ENCODE data around the gene PYGM.

Gene PYGM

DNA sequence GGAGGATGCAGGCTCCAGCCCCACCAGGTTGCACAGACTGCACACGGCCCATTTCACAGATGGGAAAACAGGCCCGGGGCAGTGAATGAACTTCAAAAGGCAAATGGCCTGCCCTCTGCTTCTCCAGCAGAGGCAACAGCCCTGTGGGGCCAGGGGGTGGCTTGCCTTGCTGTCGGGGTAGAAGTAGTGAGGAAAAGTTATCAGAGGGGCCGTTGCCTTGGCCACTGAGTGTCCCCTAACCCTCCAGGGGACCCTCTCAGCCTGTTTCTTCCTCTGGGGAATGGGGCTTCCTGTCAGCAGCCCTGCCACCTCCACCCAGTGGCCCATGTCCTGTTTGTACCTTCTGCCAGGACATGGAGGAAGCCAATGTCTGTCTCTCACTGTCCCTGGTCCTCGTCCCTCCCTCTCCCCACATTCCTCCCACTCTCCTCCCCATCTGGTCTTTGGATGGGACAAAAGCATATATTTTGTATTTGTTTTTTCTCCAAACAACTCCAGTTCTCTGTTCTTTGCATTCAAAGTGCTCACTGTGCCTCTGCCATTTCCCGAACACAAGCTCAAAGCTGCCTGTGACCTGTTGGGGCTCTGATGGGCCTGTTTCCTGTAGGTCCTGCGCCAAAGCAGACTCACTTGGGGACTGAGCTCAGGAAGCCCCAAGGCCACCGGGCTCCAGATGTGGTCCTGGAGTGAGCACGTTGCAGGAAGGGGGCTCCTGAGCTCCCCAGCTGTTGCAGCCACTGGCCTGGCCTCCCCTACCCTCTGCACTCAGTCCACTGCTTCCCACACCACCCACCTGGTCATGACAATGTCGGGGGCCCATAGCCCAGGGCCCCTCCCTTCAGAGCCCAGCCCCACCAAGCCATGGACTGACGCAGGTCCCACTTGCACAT, 33.7 kb upstream of the PYGM start:
- in situ Hi-C loops (cut with HindIII; ENCODE audit: low pct_ligation_motif_present, low pct_unique_long_range_greater_than_20kb, low sequenced_read_pairs): no loop called here
- DNase-seq: no peak

DNA sequence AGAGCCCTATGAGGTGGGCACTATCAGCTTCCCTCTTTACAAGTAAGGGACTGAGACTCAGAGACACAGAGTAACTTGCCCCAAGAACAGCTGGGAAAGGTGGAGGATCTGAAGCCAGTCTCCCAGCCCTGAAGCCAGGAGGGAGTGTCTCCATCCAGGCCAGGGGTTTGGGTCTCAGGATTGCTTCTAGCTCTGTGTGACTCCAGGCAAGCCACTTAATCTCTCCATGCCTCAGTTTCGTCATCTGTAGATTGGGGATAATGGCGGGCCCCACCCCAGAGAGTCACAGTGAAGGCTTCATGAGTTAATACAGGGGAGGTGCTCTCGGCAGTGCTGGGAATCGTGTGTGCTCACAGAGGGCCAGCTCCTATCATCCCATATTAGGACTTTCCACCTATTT, 32.7 kb upstream of the PYGM start:
- DNase-seq: no peak
- in situ Hi-C loops (cut with HindIII; ENCODE audit: low pct_ligation_motif_present, low pct_unique_long_range_greater_than_20kb, low sequenced_read_pairs): no loop called here

DNA sequence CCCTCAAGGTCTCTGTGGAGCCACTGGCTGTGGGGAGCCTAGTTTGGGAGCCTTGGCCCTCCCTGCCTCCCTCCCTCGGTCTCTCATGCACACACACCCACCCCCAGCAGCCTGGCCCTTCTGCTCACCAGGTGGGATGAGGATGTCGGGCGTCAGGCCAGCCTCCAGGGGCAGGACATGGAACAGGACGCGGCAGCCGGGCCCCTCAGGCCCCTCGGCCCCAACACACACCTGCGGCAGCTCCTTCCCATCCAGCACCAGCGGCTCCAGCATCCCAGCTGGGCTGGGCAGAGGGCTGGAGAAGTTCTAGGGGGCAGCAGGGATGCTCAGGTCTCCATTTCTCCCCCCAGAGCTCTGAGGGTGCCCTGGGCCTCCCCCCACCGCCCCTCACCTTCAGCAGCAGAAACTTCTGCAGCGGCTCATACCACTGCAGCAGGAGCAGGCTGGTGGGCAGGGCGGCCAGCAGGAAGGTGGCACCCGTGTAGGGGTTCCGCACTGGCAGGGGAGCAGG, 32.1 kb upstream of the PYGM start:
- no peak for DNase-seq
- in situ Hi-C loops (cut with HindIII; ENCODE audit: low pct_ligation_motif_present, low pct_unique_long_range_greater_than_20kb, low sequenced_read_pairs): no loop called here

DNA sequence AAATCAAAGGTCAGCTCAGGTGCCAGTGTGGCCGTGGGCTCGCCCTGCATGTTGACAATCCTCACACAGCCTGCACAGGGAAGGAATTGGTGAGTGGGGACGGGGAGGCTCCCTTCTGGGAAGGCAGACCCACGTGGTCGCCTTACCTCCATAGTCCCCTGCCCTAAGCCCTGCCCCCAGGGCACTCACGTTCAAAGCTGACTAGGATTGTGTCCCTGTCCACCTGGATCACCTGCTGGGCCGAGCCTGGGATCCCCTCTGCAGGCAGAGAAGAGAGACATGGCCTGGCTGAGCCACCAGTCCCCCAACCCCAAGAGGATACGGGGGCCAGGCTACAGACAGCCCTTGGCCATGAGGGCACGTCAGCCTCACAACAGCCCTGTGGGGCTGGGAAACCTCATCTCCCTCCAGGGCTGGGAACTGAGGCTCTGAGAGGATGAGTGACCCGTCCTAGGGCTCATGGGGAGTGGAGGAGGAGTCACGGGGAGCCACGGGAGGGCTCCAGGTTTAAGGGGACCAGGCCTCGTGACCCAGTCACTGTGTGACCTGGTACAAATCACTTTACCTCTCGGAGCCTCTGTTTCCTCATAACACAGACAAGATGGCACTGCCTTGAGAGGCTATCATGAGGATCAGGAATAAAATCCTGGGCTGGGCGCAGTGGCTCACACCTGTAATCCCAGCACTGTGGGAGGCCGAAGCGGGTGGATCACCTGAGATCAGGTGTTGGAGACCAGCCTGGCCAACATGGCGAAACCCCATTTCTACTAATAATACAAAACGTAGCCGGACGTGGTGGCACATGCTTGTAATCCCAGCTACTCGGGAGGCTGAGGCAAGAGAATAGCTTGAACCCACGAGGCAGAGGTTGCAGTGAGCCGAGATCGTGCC, 30.7 kb upstream of the PYGM start:
- no peak for DNase-seq
- in situ Hi-C loops (cut with HindIII; ENCODE audit: low pct_ligation_motif_present, low pct_unique_long_range_greater_than_20kb, low sequenced_read_pairs): no loop called here

DNA sequence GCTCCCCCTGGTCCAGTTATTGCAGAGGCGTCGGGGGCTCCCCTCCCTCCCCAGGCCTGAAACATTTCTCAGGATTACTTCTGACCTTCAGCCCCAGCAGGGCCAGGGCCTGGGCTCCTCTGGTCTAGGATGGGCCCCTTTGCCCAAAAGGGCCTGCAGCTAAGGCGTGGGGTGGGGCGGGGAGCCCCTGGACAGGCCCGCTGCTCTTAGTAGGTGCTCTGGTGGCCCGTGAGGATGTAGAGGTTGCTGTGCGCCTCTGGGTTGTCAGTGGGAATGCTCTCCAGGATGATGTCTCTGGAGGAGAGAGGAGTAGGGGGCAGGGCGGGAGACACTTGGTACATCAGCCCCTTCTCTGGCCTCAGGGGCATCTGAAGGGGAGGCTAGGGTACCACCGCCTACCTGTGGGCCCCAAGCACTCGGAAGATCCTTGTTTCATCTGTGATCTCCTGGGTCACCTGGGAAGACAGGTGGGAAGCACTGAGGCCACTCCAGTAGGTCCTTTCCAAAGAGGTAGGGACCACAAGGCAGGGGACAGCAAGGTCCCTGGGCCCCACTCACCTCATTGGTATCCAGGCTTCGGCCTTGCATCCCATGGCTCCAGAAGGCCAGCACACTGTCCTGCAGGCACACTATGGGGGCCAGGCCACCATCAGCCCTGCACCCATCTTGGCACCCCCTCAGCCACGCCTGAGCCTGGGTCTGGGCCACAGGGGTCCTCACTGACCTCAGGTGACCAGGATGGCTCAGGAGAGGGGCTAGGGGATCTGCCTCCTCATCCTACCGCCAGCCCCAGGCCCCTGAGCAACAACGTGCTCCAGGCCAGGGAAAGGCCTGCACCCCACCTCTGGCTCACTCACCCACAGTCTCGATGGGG, 29.8 kb upstream of the PYGM start:
- in situ Hi-C loops (cut with HindIII; ENCODE audit: low pct_ligation_motif_present, low pct_unique_long_range_greater_than_20kb, low sequenced_read_pairs): no loop called here
- DNase-seq: no peak

DNA sequence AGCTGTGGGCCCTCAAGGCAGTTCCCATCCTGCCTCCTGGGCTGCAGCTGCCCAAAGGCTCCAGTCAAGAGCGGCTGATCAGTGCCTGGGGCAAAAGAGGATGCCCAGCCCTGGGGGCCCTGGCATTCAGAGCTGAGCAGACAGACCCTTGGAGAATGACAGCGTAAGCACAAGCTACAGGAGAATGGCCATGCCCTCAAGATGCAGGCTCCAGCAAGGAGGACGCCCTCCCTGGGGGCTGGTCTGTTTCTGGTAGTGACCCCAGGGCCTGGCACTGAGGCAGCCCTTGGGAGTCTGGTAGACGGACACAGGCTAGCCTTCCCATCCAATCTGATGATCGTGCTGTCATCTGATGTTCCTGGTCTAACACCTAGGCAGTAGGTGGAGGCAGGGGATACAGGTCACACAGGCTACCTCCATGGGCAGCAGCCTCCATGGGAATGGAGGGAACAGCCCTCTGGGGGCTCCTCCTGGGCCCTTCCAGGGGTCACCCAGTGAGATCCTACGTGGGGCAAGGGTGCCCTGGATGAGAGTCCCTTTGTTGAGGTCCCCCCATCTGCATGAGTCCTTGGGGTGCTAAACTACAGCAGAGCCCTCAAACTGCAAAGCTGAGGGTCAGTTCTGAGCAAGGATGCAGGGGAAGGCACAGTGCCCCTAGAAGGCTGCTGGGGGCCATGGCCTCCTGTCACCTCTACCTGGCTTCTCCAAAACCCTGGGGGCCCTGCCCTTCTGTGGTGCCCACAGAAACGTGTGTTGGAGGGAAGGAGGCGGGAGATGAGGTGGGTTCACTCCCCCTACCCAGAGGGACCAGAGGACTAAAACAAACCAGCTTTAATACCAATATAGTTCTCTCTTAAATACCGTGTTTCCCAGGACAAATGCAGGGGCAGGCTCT, 28.8 kb upstream of the PYGM start:
- in situ Hi-C loops (cut with HindIII; ENCODE audit: low pct_ligation_motif_present, low pct_unique_long_range_greater_than_20kb, low sequenced_read_pairs): no loop called here
- no peak for DNase-seq

DNA sequence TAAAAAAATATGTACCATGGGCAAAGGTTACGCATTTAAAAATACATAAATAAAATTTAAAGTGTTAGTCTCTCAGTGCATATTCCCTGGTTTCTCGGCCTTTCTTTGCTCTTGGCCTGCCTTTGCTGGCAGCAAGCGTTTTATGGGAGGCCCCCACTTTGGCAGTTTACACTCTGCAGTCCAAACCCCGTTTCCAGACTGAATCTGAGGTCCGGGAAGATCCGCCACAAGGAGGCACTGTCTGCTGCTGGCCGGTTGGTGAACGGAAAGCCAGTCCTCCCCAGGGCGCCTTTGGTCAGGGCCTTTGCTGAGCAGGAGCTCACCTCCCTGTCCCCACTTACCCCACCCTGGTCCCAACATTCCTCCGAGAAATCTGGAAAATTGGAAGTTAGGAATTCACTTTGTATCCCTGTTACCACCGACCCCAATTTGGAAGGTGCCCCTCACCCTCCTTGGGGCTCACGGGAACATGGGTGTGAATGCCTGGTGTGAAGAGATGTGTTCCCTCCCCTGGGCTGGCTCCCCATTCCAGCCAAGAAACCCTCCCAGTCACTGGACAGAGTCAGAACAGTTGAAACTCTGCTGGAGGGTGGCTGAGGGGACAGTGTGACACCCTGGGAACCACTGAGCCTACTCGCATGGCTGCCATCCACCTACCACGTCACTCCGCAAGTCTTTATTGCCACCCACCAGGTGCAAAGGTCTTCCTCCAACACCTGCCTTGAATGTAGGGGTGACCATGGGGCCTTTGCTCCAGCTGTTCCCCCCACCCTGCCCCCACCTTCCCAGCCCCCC, 27.9 kb upstream of the PYGM start:
- peak; percentile 57 for DNase-seq

DNA sequence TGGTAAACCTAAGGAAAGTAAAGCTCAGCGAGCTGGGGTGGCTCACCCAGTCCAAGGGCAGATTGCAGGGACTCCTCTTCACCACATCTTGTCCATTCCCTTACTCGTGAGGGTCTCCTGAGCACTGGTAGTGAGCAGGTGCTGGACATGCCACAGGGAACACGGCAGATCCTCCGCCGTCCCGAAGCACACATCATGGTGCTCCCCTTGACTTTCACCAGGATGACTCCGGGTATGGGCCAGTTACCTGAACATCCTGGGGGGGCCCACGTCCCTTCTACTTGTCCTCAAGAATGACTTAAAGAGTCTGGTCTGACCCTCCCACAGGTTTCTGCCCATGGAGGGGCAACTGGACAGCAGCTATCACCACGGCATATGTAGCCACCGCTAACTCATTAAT, 26.5 kb upstream of the PYGM start:
- in situ Hi-C loops (cut with HindIII; ENCODE audit: low pct_ligation_motif_present, low pct_unique_long_range_greater_than_20kb, low sequenced_read_pairs): no loop called here
- DNase-seq: no peak

More for the DNA sequence above, 27.9 kb upstream of the PYGM start:
- in situ Hi-C loops (cut with HindIII; ENCODE audit: low pct_ligation_motif_present, low pct_unique_long_range_greater_than_20kb, low sequenced_read_pairs): no loop called here

DNA sequence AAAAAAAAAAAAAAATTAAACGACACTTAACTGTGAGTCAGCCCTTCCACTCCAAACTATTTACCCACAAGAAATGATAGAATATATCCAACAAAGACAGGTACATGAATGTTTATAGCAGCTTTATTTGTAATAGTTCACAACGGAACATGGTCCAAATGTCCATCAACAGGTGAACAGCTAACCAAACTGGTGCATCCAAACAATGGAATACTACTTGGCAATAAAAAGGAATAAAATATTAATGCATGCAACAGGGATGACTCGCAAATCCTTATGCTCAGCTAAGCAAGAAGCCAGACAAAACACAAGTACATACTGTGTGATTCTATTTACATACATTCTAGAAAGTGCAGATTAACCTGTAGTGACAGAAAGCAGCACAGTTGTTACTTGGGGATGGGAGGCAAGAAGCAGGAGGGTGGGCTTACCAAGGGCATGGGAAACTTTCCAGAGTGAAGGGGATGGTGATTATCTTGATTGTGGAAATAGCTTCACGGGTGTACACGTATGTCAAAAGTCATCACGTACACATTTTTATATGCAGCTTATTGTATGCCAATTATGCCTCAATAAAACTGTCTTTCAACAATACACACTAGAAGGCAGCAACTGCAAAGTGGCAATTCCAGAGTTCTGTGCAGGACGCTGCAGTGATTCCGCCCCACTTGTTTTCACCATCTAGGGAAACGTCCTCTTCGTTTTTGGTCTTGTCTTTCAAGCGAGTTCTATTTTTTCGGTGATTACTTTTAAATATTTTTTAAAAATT, 25.2 kb upstream of the PYGM start:
- DNase-seq: no peak
- in situ Hi-C loops (cut with HindIII; ENCODE audit: low pct_ligation_motif_present, low pct_unique_long_range_greater_than_20kb, low sequenced_read_pairs): no loop called here

DNA sequence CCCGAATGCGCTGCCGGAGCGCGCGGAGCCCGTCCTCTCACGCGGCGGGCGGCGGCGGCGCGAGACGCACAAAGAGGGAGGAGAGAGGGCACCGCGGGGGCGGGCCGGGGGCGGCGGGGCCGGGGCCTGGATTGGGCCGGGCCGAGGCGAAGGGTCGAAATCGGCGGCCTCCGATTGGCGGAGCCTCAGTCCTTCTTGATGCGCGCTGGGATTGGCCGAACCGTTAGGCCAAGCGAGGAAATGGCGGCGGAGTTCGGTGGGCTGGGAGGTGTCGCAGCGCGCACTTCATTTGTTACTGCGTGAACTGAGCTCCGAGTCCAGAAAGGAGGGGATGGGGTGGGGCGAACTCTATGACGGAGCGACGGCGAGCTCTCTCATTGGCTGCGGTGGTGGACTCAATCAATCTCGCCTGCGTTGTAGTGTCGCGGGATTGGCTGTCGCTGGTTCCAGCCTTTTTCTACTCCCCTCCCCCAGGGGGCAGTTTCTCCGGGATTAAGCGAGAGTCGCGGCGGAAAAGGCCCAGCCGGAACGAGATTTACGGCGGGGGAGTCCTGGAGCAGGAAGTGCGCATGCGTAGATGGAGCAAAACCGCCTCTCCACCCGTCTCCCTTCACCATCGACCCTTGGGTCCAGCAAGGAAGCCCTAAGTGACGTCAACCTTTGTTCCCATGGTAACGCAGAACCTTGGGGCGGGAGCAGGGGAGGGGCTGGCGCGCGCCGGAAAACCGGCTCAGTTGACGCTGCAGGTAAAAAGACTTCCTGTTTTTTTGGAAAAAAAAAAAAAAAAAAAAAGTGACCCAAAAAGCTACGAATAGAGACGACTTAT, 18.9 kb upstream of the PYGM start, which contains the start of gene SF1:
SF1 (minus strand) TSS at position 70 of the 826 bp plus-strand sequence. CDS start 150 bp downstream, outside the sequence.
- in situ Hi-C loops (cut with HindIII; ENCODE audit: low pct_ligation_motif_present, low pct_unique_long_range_greater_than_20kb, low sequenced_read_pairs): no loop called here
- DNase-seq: peak; percentile 99

DNA sequence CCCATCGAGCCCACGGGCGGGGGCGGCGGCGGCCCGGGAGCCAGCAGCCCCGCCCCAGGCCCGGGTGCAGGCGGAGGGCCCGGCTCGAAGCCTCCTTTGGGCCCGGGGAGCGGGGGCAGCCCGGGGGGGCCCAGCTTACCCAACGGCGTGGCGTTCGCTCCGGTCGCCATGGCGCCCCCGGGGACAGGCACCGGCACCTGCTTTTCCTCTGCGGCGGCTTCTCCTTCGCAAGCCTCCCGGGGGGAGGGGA, 18.4 kb upstream of the PYGM start:
- no peak for DNase-seq
- in situ Hi-C loops (cut with HindIII; ENCODE audit: low pct_ligation_motif_present, low pct_unique_long_range_greater_than_20kb, low sequenced_read_pairs): no loop called here

DNA sequence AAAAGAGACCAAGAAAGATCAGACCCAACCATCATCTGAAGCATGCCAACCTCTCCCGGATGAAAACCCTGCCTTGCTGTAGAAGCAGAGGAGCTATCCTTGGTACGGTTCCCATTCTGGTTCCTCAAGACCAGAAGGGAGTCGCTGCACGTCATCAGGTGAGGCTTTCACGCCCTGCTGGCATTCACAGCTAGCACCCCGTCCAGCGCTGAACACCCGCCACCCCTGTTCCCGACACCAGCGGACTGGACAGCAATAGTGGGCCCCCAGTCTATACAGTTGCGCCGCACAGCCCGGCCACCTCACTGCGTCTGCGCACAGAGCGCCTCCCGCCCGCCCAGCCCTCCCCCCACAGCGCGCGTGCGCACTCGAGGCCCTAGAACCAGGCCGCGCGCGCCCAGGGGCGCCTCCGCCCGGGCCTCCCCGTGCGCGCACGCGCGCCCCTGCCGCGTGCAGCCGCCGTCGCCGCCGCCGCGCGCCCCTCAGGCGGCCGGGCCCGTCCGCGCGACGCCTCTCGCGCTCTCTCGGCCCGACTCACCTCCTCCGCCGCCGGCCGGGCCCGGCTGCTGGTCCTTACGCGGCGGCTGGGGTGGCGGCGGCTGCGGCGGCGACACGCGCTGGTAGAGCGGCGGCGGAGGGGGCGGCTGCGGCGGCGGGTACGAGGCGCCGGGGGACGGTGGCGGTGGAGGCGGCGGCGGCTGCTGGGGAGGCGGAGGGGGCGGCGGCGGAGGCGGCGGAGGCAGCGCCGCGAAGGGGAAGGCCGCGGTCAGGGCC, 17.9 kb upstream of the PYGM start:
- in situ Hi-C loops (cut with HindIII; ENCODE audit: low pct_ligation_motif_present, low pct_unique_long_range_greater_than_20kb, low sequenced_read_pairs): no loop called here
- peak; percentile 72 for DNase-seq

DNA sequence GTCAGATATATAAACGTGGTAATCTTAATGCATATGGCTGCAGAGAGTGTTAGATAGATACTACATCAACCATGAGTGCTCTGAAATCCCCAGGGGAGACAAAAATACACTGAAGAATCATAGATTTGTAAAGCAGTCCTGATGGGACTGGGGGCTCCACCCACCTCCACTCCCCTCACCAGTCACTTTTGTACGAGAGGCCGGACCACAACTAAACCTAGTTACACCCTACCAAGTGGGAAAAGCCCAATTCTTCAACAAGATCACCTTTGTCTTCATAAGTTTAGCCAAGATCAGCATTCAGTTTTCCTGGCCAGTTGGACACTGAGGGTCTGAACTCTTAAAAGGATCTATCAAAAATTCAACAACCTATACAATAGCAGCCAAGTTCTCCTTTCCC, 17.1 kb upstream of the PYGM start:
- in situ Hi-C loops (cut with HindIII; ENCODE audit: low pct_ligation_motif_present, low pct_unique_long_range_greater_than_20kb, low sequenced_read_pairs): no loop called here
- no peak for DNase-seq

DNA sequence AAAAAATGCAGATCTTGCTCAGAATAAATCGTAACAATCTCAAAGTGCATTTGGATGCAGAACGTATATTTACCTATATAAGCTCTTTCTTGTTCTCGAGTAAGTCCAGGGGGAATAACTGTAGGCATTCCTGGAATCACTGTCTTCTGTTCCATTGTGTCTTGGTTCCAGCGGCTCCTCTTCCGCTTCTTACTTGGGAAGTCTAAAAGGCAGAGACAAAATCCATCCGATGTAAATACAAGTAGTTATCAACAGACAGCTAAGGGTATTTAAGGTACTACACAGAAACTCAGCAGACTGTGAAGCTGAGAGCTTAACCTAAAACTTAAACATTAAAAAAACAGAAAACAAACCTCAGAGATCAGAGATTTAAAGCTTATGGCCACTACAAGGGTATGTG, 16.7 kb upstream of the PYGM start:
- in situ Hi-C loops (cut with HindIII; ENCODE audit: low pct_ligation_motif_present, low pct_unique_long_range_greater_than_20kb, low sequenced_read_pairs): no loop called here
- no peak for DNase-seq

DNA sequence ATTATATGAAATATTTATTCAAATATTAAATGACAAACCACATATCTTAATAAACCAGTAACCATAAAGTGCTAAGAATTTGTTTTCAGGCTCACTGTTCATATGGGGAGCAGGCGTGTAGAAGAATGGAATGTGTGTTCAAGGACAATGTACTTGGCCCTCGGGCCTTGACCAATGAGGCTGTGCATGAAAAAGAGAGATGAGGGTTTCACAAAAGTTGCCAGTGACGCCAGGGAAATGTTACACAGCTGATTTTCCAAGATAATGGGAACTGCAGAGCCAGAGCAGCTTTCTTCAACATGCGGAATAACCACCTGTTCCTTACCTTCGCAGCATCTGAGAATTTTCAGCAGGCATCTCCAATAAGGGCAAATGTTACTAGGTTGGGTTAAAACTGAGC, 14.4 kb upstream of the PYGM start:
- DNase-seq: no peak
- in situ Hi-C loops (cut with HindIII; ENCODE audit: low pct_ligation_motif_present, low pct_unique_long_range_greater_than_20kb, low sequenced_read_pairs): no loop called here
